ENCODE data around the gene RAB43.

The RAB43 gene

GRCh38 chr3:129087138-129087702, 34.4 kb downstream of the RAB43 start:
- TF ChIP-seq REST (IDR thresholded peaks at IDR 0.05; ENCODE audit: insufficient read depth in 1 of 2, low read depth in 2 of 2, low read length in 2 of 2) (no peak), TAF1 (IDR thresholded peaks at IDR 0.05; ENCODE audit: borderline replicate concordance, insufficient read depth, low read length) (no peak), POLR2AphosphoS5 (IDR thresholded peaks at IDR 0.05; ENCODE audit: low read depth, low read length) (no peak), FOXP2 (optimal IDR thresholded peaks at IDR 0.05; ENCODE audit: borderline replicate concordance, extremely low read depth, extremely low read length, insufficient read depth) (no peak), SIN3A (IDR thresholded peaks at IDR 0.05; ENCODE audit: borderline replicate concordance, insufficient read depth, low read length) (no peak)

- no peak for TF ChIP-seq TAF1 (IDR thresholded peaks at IDR 0.05; ENCODE audit: borderline replicate concordance, insufficient read depth, low read length)
- TF ChIP-seq FOXP2 (optimal IDR thresholded peaks at IDR 0.05; ENCODE audit: borderline replicate concordance, extremely low read depth, extremely low read length, insufficient read depth) = no peak
- no peak for TF ChIP-seq REST (IDR thresholded peaks at IDR 0.05; ENCODE audit: insufficient read depth in 1 of 2, low read depth in 2 of 2, low read length in 2 of 2)
- TF ChIP-seq POLR2AphosphoS5 (IDR thresholded peaks at IDR 0.05; ENCODE audit: low read depth, low read length) = no peak
- no peak for TF ChIP-seq SIN3A (IDR thresholded peaks at IDR 0.05; ENCODE audit: borderline replicate concordance, insufficient read depth, low read length)
Measured at GRCh38 chr3:129085818-129086217, 35.8 kb downstream of the RAB43 start.

GRCh38 chr3:129085165-129085715, 36.4 kb downstream of the RAB43 start:
- TF ChIP-seq TAF1 (IDR thresholded peaks at IDR 0.05; ENCODE audit: borderline replicate concordance, insufficient read depth, low read length) = no peak
- TF ChIP-seq REST (IDR thresholded peaks at IDR 0.05; ENCODE audit: insufficient read depth in 1 of 2, low read depth in 2 of 2, low read length in 2 of 2) = no peak
- TF ChIP-seq POLR2AphosphoS5 (IDR thresholded peaks at IDR 0.05; ENCODE audit: low read depth, low read length) = no peak
- TF ChIP-seq SIN3A (IDR thresholded peaks at IDR 0.05; ENCODE audit: borderline replicate concordance, insufficient read depth, low read length) = no peak
- TF ChIP-seq FOXP2 (optimal IDR thresholded peaks at IDR 0.05; ENCODE audit: borderline replicate concordance, extremely low read depth, extremely low read length, insufficient read depth) = no peak

GRCh38 chr3:129084501-129084900, 37.1 kb downstream of the RAB43 start:
- TF ChIP-seq TAF1 (IDR thresholded peaks at IDR 0.05; ENCODE audit: borderline replicate concordance, insufficient read depth, low read length) = no peak

- TF ChIP-seq TAF1 (IDR thresholded peaks at IDR 0.05; ENCODE audit: borderline replicate concordance, insufficient read depth, low read length) (no peak), REST (IDR thresholded peaks at IDR 0.05; ENCODE audit: insufficient read depth in 1 of 2, low read depth in 2 of 2, low read length in 2 of 2) (no peak), POLR2AphosphoS5 (IDR thresholded peaks at IDR 0.05; ENCODE audit: low read depth, low read length) (no peak)
Measured at GRCh38 chr3:129082026-129082425, 39.6 kb downstream of the RAB43 start.

Measured in PFSK-1 (cell line).